Measurements from ENCODE around the gene POLRMT. TPM values are rescaled to one million over a fixed set of nuclear protein-coding genes. Genes with fewer than 3 reads are reported as not detected.

POLRMT gene
- polyA plus RNA-seq, 1 donor (not counting 4 experiments of a cell fraction or from before 2014, with no cell fraction given) = 33.3 TPM

DNA sequence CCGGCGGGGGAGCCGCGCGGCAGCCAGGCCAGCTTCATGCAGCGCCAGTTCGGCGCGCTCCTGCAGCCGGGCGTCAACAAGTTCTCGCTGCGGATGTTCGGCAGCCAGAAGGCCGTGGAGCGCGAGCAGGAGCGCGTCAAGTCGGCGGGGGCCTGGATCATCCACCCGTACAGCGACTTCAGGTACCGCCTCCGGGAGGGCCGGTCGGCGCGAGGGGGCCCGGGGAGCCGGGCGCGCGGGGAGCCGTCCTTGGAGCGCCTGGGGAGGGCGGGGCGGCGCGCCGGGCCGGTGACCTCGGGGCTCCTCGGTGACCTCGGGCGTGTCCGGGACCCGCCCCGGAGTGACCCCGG, 43.0 kb downstream of the POLRMT start:
- H3K9ac ChIP-seq (ENCODE audit: control insufficient read depth, extremely low read depth, insufficient read depth, low read length) = no peak overlapping the region
- TF ChIP-seq CTCF (optimal IDR thresholded peaks at IDR 0.05 in 1 of 3, IDR thresholded peaks at IDR 0.05 in 1 of 3, conservative IDR thresholded peaks at IDR 0.05 in 1 of 3; ENCODE audit: extremely low read depth in 1 of 3, insufficient read depth in 2 of 3, low read length in 3 of 3) (no peak), EZH2 (IDR thresholded peaks at IDR 0.05; ENCODE audit: low read length) (no peak)
- DNase-seq (ENCODE audit: low read depth, low spot score) = no peak

GRCh38 chr19:589693-590395, 43.5 kb downstream of the POLRMT start, which contains the start of gene HCN2:
Gene HCN2 (plus strand): TSS chr19:589881. CDS start chr19:589946, 65 bp downstream.
- no peaks in the 10 kb centered on the region for H3K36me3 ChIP-seq (ENCODE audit: control insufficient read depth in 2 of 2, extremely low read depth in 1 of 2, insufficient read depth in 2 of 2, low read length in 2 of 2)
- DNase-seq (ENCODE audit: low read depth, low spot score) (no peak), FAIRE-seq (no peak)
- no peaks in the 10 kb centered on the region for H3K9me1 ChIP-seq (ENCODE audit: control insufficient read depth, extremely low read depth, insufficient read depth, low read length)
- H4K20me1 ChIP-seq (ENCODE audit: control insufficient read depth, extremely low read depth, insufficient read depth, low read length) = peaks cover 11% of the 10 kb centered on the region
- no peaks in the 10 kb centered on the region for H3K79me2 ChIP-seq (ENCODE audit: control insufficient read depth, insufficient read depth, low read length)
- peaks cover 8% of the 10 kb centered on the region for H3K4me1 ChIP-seq (ENCODE audit: control insufficient read depth, extremely low read depth, insufficient read depth, low read length)
- H3K27me3 ChIP-seq (ENCODE audit: control insufficient read depth, extremely low read depth, insufficient read depth, low read length) = peaks cover 48% of the 10 kb centered on the region
- H3K27ac ChIP-seq (ENCODE audit: control insufficient read depth, insufficient read depth, low read length) = no peak within 1 kb of the TSS
- no peak within 1 kb of the TSS for H2AFZ ChIP-seq (ENCODE audit: control insufficient read depth, low read length)
- peak within 1 kb of the TSS; percentile 32 for H3K4me2 ChIP-seq (ENCODE audit: control insufficient read depth, extremely low read depth, insufficient read depth, low read depth, low read length)
- H3K9ac ChIP-seq (ENCODE audit: control insufficient read depth, extremely low read depth, insufficient read depth, low read length) = no peak within 1 kb of the TSS
- dilution Hi-C loops (cut with MboI; ENCODE audit: extremely low pct_ligation_motif_present, low sequenced_read_pairs) = no loop called here
- no peak within 1 kb of the TSS for H3K4me3 ChIP-seq (ENCODE audit: control insufficient read depth in 2 of 3, extremely low read depth in 1 of 3, insufficient read depth in 2 of 3, low read depth in 1 of 3, low read length in 3 of 3)
- no peaks in the 10 kb centered on the region for H3K9me3 ChIP-seq (ENCODE audit: control insufficient read depth, low read depth, low read length)
- TF ChIP-seq CTCF (optimal IDR thresholded peaks at IDR 0.05 in 1 of 3, IDR thresholded peaks at IDR 0.05 in 1 of 3, conservative IDR thresholded peaks at IDR 0.05 in 1 of 3; ENCODE audit: extremely low read depth in 1 of 3, insufficient read depth in 2 of 3, low read length in 3 of 3) (no peak), EZH2 (IDR thresholded peaks at IDR 0.05; ENCODE audit: low read length) (no peak)

More for the DNA sequence above, 43.0 kb downstream of the POLRMT start:
- peaks cover 8% of the 10 kb centered on the region for H3K4me1 ChIP-seq (ENCODE audit: control insufficient read depth, extremely low read depth, insufficient read depth, low read length)
- H3K36me3 ChIP-seq (ENCODE audit: control insufficient read depth in 2 of 2, extremely low read depth in 1 of 2, insufficient read depth in 2 of 2, low read length in 2 of 2) = no peaks in the 10 kb centered on the region
- H3K27me3 ChIP-seq (ENCODE audit: control insufficient read depth, extremely low read depth, insufficient read depth, low read length) = peaks cover 51% of the 10 kb centered on the region
- peaks cover 10% of the 10 kb centered on the region for H4K20me1 ChIP-seq (ENCODE audit: control insufficient read depth, extremely low read depth, insufficient read depth, low read length)
- peak overlapping the region; percentile 5 for H3K4me2 ChIP-seq (ENCODE audit: control insufficient read depth, extremely low read depth, insufficient read depth, low read depth, low read length)
- H3K79me2 ChIP-seq (ENCODE audit: control insufficient read depth, insufficient read depth, low read length) = no peaks in the 10 kb centered on the region
- H3K4me3 ChIP-seq (ENCODE audit: control insufficient read depth in 2 of 3, extremely low read depth in 1 of 3, insufficient read depth in 2 of 3, low read depth in 1 of 3, low read length in 3 of 3) = no peak overlapping the region
- no peak overlapping the region for H2AFZ ChIP-seq (ENCODE audit: control insufficient read depth, low read length)
- dilution Hi-C loops (cut with MboI; ENCODE audit: extremely low pct_ligation_motif_present, low sequenced_read_pairs) = no loop called here
- no peaks in the 10 kb centered on the region for H3K9me3 ChIP-seq (ENCODE audit: control insufficient read depth, low read depth, low read length)
- no peaks in the 10 kb centered on the region for H3K9me1 ChIP-seq (ENCODE audit: control insufficient read depth, extremely low read depth, insufficient read depth, low read length)
- no peak for FAIRE-seq
- no peak overlapping the region for H3K27ac ChIP-seq (ENCODE audit: control insufficient read depth, insufficient read depth, low read length)
